Spleen (tissue), 11 donors: Measurements from ENCODE around the gene PSME2. TPM values are rescaled to one million over a fixed set of nuclear protein-coding genes. Genes with fewer than 3 reads are reported as not detected.

ENCODE experiments used
- DNase-seq: peaks from one replicate; pipeline ENCODE4 v3.0.0-alpha.2; 2020
- H3K27ac ChIP-seq, 8 donors: fragments of 200-600 bp; sonication (generic) in 7 of 8; 1 replicate in 4 of 8; 2 replicates in 4 of 8; pipeline versions ENCODE4 v1.5.0 to v1.8.0; 2016 to 2021; ENCODE audit warnings: inconsistent platforms in 4 of 8, mild to moderate bottlenecking in 4 of 8, moderate library complexity in 1 of 8
- H3K27me3 ChIP-seq, 7 donors: fragments of 200-600 bp; sonication (generic) in 6 of 7; replicated peaks in 1 of 7; 1 replicate in 4 of 7; 2 replicates in 3 of 7; pipeline versions ENCODE4 v1.5.0 to v1.8.0; 2016 to 2021; ENCODE audit warnings: inconsistent platforms in 3 of 7, mild to moderate bottlenecking in 1 of 7
- H3K36me3 ChIP-seq, 6 donors: fragments of 200-600 bp; sonication (generic) in 5 of 6; 1 replicate in 4 of 6; 2 replicates in 2 of 6; pipeline versions ENCODE4 v1.5.0 to v1.8.0; 2016 to 2021; ENCODE audit warnings: inconsistent platforms in 2 of 6
- H3K4me1 ChIP-seq, 6 donors: fragments of 200-600 bp; sonication (generic) in 5 of 6; 1 replicate in 3 of 6; 2 replicates in 3 of 6; pipeline versions ENCODE4 v1.5.0 to v1.8.0; 2016 to 2021; ENCODE audit warnings: inconsistent platforms in 3 of 6
- H3K4me3 ChIP-seq, 8 donors: fragments of 200-600 bp; sonication (generic) in 7 of 8; 1 replicate in 4 of 8; 2 replicates in 4 of 8; pipeline versions ENCODE4 v1.5.0 to v1.8.0; 2016 to 2021; ENCODE audit warnings: inconsistent platforms in 4 of 8, mild to moderate bottlenecking in 4 of 8, moderate library complexity in 2 of 8
- H3K9me3 ChIP-seq, 8 donors: fragments of 200-600 bp; sonication (generic) in 7 of 8; 1 replicate in 4 of 8; 2 replicates in 4 of 8; pipeline versions ENCODE4 v1.5.0 to v1.8.0; 2016 to 2021; ENCODE audit warnings: inconsistent platforms in 4 of 8
- POLR2A ChIP-seq, 3 donors: fragments of 450-650 bp; IDR thresholded peaks; one replicate each; pipeline ENCODE4 v1.5.1; 2017; ENCODE audit warnings: antibody characterized with exemption in 3 of 3, mild to moderate bottlenecking in 1 of 3
- POLR2AphosphoS5 ChIP-seq, 3 donors: sonication (generic); formaldehyde crosslinking; IDR thresholded peaks; one replicate each; pipeline ENCODE4 v1.5.1; 2017; ENCODE audit warnings: antibody characterized with exemption in 3 of 3
- WGBS, 5 donors: extraction: QIAGEN DNeasy Blood & Tissue Kit in 3 of 5; methylation state at CpG; one replicate each; pipeline versions ENCODE4 v1.1.5 to v1.1.7; 2013 to 2018; 5-methylcytosine and 5-hydroxymethylcytosine counted together
- intact Hi-C: fragments of 100-400 bp; cut with DNase I; formaldehyde crosslinking; loops from one replicate; pipeline ENCODE4 v1.15.0; 2023; ENCODE audit warnings: low total_unique reads
- microRNA-seq, 3 donors: library from miRNA; unstranded; fragments of <30 nt; microRNA quantifications; one replicate each; pipeline versions ENCODE4 to v1.1.0, GENCODE V29; 2019 to 2020
- polyA plus RNA-seq, 3 donors: library from polyadenylated mRNA; stranded (reverse); fragments of 200-250 nt; gene quantifications; one replicate each; pipeline ENCODE4 v1.2.1, GENCODE V29; 2013
- small RNA-seq, 4 donors: library from RNA; depleted of rRNA; stranded (forward); fragments of <200 nt; gene quantifications; one replicate each; pipeline ENCODE3, GENCODE V24; 2016
- total RNA-seq, 7 donors: library from RNA; depleted of rRNA in 3 of 7; stranded (reverse); fragments of >200 nt in 3 of 7; fragmentation: NEBNext Ultra II Directional in 4 of 7; extraction: Animal tissue kit (Norgen Biotek cat#: 25700) in 4 of 7; gene quantifications; one replicate each; pipeline versions ENCODE4 v1.1.0 to v1.2.1, GENCODE V29; 2016 to 2021
- TF ChIP-seq, protein P1 (sequence below), 11 experiments: fragments of 200-600 bp in 7 of 11; fragments of 450-650 bp in 4 of 11; sonication (generic) in 4 of 11; IDR thresholded peaks in 8 of 11; conservative IDR thresholded peaks in 3 of 11; 1 replicate in 7 of 11; 2 replicates in 4 of 11; pipeline versions ENCODE4 v1.4.0 to v1.8.0; 2016 to 2021; ENCODE audit warnings: antibody characterized with exemption in 11 of 11, inconsistent platforms in 4 of 11, mild to moderate bottlenecking in 1 of 11
- donor health status: healthy with polysubstance abuse.
- donor health status: DM: no; HTN: no; CAD: no; lungs with moderate emphysema.
- donor health status: DM: no; HTN: no; CAD: no.
- donor health status: Bipolar disorder and iron deficiency.
- donor health status: healthy.
- donor health status: DM: no; HTN: no; CAD: no.
- donor health status: DM: yes; HTN: yes; CAD: no.

The PSME2 gene
- total and polyA plus RNA-seq, 10 donors = 80.0 to 509 (median 258) TPM

DNA sequence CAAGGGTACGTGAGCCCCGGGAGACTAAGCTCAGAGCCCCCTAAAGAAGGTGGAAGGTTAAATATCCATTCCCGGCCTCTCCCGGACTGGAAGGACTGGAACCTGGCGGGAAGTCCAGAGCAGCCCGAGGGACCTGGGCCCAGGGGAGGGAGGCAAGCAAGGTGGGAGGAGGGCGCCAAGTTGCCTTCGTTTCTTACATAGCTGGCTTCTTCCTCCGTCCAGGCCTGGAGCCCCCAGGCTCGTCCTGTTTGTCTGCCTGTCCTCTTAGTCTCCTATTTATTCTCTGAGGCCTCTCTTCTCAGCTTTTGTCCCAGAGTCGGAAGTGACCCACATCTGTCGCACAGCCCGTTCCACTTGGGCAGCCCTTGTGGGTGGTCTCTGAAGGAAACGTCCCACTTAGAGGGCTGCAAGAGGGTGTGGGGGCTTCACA, 51.6 kb downstream of the PSME2 start:
- 0 to 3% (median 3%) methylated on average over 12 to 14 of the region's 14 CpGs for WGBS, 5 donors
- peak overlapping the region; percentile 63 to 91 (median 77) for H3K4me3 ChIP-seq
- no peaks in the 10 kb centered on the region for H3K9me3 ChIP-seq
- peak overlapping the region; percentile 96 to 100 (median 99) for H3K27ac ChIP-seq
- DNase-seq = peak; percentile 83
- H3K27me3 ChIP-seq = no peaks in the 10 kb centered on the region
- intact Hi-C loops = loop anchor here (5.0 kb wide), 1 partner anchor 83 kb away; no protein-coding TSS in a partner anchor
- H3K36me3 ChIP-seq = peaks cover 0 to 34% (median 23%) of the 10 kb centered on the region in 6 donors
- H3K4me1 ChIP-seq = peaks cover 10 to 52% (median 34%) of the 10 kb centered on the region in 6 donors
- TF ChIP-seq POLR2A (IDR thresholded peaks at IDR 0.05) = no peak
- TF ChIP-seq, protein P1, sequence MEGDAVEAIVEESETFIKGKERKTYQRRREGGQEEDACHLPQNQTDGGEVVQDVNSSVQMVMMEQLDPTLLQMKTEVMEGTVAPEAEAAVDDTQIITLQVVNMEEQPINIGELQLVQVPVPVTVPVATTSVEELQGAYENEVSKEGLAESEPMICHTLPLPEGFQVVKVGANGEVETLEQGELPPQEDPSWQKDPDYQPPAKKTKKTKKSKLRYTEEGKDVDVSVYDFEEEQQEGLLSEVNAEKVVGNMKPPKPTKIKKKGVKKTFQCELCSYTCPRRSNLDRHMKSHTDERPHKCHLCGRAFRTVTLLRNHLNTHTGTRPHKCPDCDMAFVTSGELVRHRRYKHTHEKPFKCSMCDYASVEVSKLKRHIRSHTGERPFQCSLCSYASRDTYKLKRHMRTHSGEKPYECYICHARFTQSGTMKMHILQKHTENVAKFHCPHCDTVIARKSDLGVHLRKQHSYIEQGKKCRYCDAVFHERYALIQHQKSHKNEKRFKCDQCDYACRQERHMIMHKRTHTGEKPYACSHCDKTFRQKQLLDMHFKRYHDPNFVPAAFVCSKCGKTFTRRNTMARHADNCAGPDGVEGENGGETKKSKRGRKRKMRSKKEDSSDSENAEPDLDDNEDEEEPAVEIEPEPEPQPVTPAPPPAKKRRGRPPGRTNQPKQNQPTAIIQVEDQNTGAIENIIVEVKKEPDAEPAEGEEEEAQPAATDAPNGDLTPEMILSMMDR (IDR thresholded peaks at IDR 0.05 in 8 of 11, conservative IDR thresholded peaks at IDR 0.05 in 3 of 11) = peak in 1 of 11 experiments; percentile 4
- no peak for TF ChIP-seq POLR2AphosphoS5 (IDR thresholded peaks at IDR 0.05)

GRCh38 chr14:24093901-24094840, 52.2 kb downstream of the PSME2 start, which contains the start of gene PCK2:
PCK2 (plus strand) TSS chr14:24094311; CDS start chr14:24094406, 95 bp downstream.
- Histone ChIP-seq H3K4me3 (peak within 1 kb of the TSS; percentile 63 to 91 (median 77)), H3K4me1 (peaks cover 10 to 52% (median 34%) of the 10 kb centered on the region in 6 donors), H3K9me3 (no peaks in the 10 kb centered on the region), H3K27ac (peak within 1 kb of the TSS; percentile 96 to 100 (median 99)), H3K36me3 (peaks cover 0 to 27% (median 16%) of the 10 kb centered on the region in 6 donors), H3K27me3 (no peaks in the 10 kb centered on the region)
- TF ChIP-seq POLR2A (IDR thresholded peaks at IDR 0.05) (peak in 1 of 3 donors; percentile 15), POLR2AphosphoS5 (IDR thresholded peaks at IDR 0.05) (peak; percentile 89 to 90 (median 89))
- TF ChIP-seq, protein P1 (IDR thresholded peaks at IDR 0.05 in 8 of 11, conservative IDR thresholded peaks at IDR 0.05 in 3 of 11) = peak in 6 of 11 experiments; percentile 1 to 46 (median 18)
- 0 to 1% (median 0%) methylated on average over 55 to 68 of the region's 68 CpGs for WGBS, 5 donors
- intact Hi-C loops = loop anchor here (5.0 kb wide), 1 partner anchor 82 kb away; no protein-coding TSS in a partner anchor
- peak; percentile 96 for DNase-seq

Small RNA genes within 50 kb of the gene (microRNA-seq; reads per million reads assigned to microRNA genes)
- 0 reads per million in 3 donors for gene MIR7703

Small RNA genes within 50 kb of the gene (small RNA-seq; reads per million reads assigned to genes)
- gene AL136295.4 = 0 reads per million in 4 donors
- gene IPO4 = 0 reads per million in 4 donors
- gene IRF9 = 0 to 0.21 (median 0) reads per million in 4 donors
- gene RNA5SP383 = 0.08 to 0.23 (median 0.14) reads per million in 4 donors

Other genes with a start within 250 kb of the PSME2 start
Only the 30 nearest of the 31 such genes appear.
- 10 to 100 TPM; 15.5 to 31.8 (median 23.2) TPM for gene DHRS4, start 192.8 kb downstream of the PSME2 start, total RNA-seq
- gene DHRS4, start 192.8 kb downstream of the PSME2 start, polyA plus RNA-seq = 10 to 100 TPM; 31.6 to 59.9 (median 38.5) TPM
- gene DHRS4L2, start 157.7 kb downstream of the PSME2 start, total RNA-seq = 10 to 100 TPM in 6 of 7 donors, 1 to 10 TPM in 1; 9.2 to 32.5 (median 19.9) TPM
- gene DHRS4L2, start 157.7 kb downstream of the PSME2 start, polyA plus RNA-seq = 10 to 100 TPM; 31.3 to 54.4 (median 42.7) TPM
- 1 to 10 TPM in 6 of 7 donors, under 1 TPM in 1; 0.44 to 3.2 (median 1.5) TPM for gene CARMIL3, start 94.6 kb downstream of the PSME2 start, total RNA-seq
- 1 to 10 TPM in 2 of 3 donors, under 1 TPM in 1; 0.39 to 1.8 (median 1.0) TPM for gene CARMIL3, start 94.6 kb downstream of the PSME2 start, polyA plus RNA-seq
- gene CPNE6, start 75.0 kb downstream of the PSME2 start, total RNA-seq = under 1 TPM in 1 of 7 donors, not detected in 6; 0.13 TPM
- gene CPNE6, start 75.0 kb downstream of the PSME2 start, polyA plus RNA-seq = under 1 TPM in 1 of 3 donors, not detected in 2; 0.03 TPM
- gene PCK2, start 52.3 kb downstream of the PSME2 start, total RNA-seq = 10 to 100 TPM; 31.4 to 52.3 (median 34.9) TPM
- gene PCK2, start 52.3 kb downstream of the PSME2 start, polyA plus RNA-seq = 10 to 100 TPM; 25.3 to 35.7 (median 27.9) TPM
- gene DCAF11, start 31.8 kb downstream of the PSME2 start, total RNA-seq = 100 to 1,000 TPM in 2 of 7 donors, 10 to 100 TPM in 5; 73.8 to 110 (median 80.9) TPM
- 10 to 100 TPM; 28.7 to 42.5 (median 32.4) TPM for gene DCAF11, start 31.8 kb downstream of the PSME2 start, polyA plus RNA-seq
- gene NRL, start 31.7 kb downstream of the PSME2 start, total RNA-seq = 1 to 10 TPM; 2.0 to 7.8 (median 4.2) TPM
- gene NRL, start 31.7 kb downstream of the PSME2 start, polyA plus RNA-seq = 1 to 10 TPM; 2.7 to 4.7 (median 3.7) TPM
- gene FITM1, start 16.0 kb downstream of the PSME2 start, total RNA-seq = 10 to 100 TPM in 2 of 7 donors, 1 to 10 TPM in 5; 3.7 to 12.9 (median 9.0) TPM
- 1 to 10 TPM; 4.6 to 9.6 (median 8.3) TPM for gene FITM1, start 16.0 kb downstream of the PSME2 start, polyA plus RNA-seq
- gene PSME1, start 10.4 kb downstream of the PSME2 start, total RNA-seq = 100 to 1,000 TPM; 157 to 303 (median 247) TPM
- 100 to 1,000 TPM; 349 to 441 (median 364) TPM for gene PSME1, start 10.4 kb downstream of the PSME2 start, polyA plus RNA-seq
- 10 to 100 TPM; 17.7 to 27.3 (median 19.9) TPM for gene EMC9, start 5.0 kb downstream of the PSME2 start, total RNA-seq
- gene EMC9, start 5.0 kb downstream of the PSME2 start, polyA plus RNA-seq = 10 to 100 TPM; 25.4 to 50.6 (median 48.5) TPM
- 100 to 1,000 TPM in 3 of 7 donors, 10 to 100 TPM in 4; 61.9 to 113 (median 96.9) TPM for gene RNF31, start 888 bp upstream of the PSME2 start, total RNA-seq
- 100 to 1,000 TPM in 2 of 3 donors, 10 to 100 TPM in 1; 56.5 to 148 (median 122) TPM for gene RNF31, start 888 bp upstream of the PSME2 start, polyA plus RNA-seq
- 100 to 1,000 TPM; 122 to 265 (median 218) TPM for gene IRF9, start 14.7 kb upstream of the PSME2 start, total RNA-seq
- gene IRF9, start 14.7 kb upstream of the PSME2 start, polyA plus RNA-seq = 100 to 1,000 TPM in 2 of 3 donors, 10 to 100 TPM in 1; 85.8 to 166 (median 118) TPM
- 10 to 100 TPM; 23.5 to 51.6 (median 38.0) TPM for gene REC8, start 25.5 kb upstream of the PSME2 start, total RNA-seq
- gene REC8, start 25.5 kb upstream of the PSME2 start, polyA plus RNA-seq = 10 to 100 TPM; 23.6 to 48.0 (median 43.1) TPM
- gene IPO4, start 42.2 kb upstream of the PSME2 start, total RNA-seq = 10 to 100 TPM; 20.0 to 49.7 (median 29.9) TPM
- gene IPO4, start 42.2 kb upstream of the PSME2 start, polyA plus RNA-seq = 10 to 100 TPM; 10.0 to 14.7 (median 10.4) TPM
- gene TM9SF1, start 48.8 kb upstream of the PSME2 start, total RNA-seq = 10 to 100 TPM; 30.4 to 53.6 (median 37.3) TPM
- 10 to 100 TPM in 1 of 3 donors, 1 to 10 TPM in 2; 4.7 to 12.7 (median 7.9) TPM for gene TM9SF1, start 48.8 kb upstream of the PSME2 start, polyA plus RNA-seq
- 1 to 10 TPM in 1 of 7 donors, under 1 TPM in 4, not detected in 2; 0.44 to 1.4 (median 0.61) TPM for gene TSSK4, start 59.1 kb upstream of the PSME2 start, total RNA-seq
- not detected for gene TSSK4, start 59.1 kb upstream of the PSME2 start, polyA plus RNA-seq
- gene CHMP4A, start 66.9 kb upstream of the PSME2 start, total RNA-seq = 10 to 100 TPM; 53.3 to 71.7 (median 61.9) TPM
- 100 to 1,000 TPM; 106 to 149 (median 132) TPM for gene CHMP4A, start 66.9 kb upstream of the PSME2 start, polyA plus RNA-seq
- gene MDP1, start 69.5 kb upstream of the PSME2 start, total RNA-seq = 10 to 100 TPM; 11.0 to 25.5 (median 17.6) TPM
- gene MDP1, start 69.5 kb upstream of the PSME2 start, polyA plus RNA-seq = 10 to 100 TPM; 30.2 to 39.6 (median 33.6) TPM
- 100 to 1,000 TPM in 6 of 7 donors, 10 to 100 TPM in 1; 98.6 to 137 (median 122) TPM for gene NEDD8, start 85.8 kb upstream of the PSME2 start, total RNA-seq
- 100 to 1,000 TPM; 164 to 237 (median 228) TPM for gene NEDD8, start 85.8 kb upstream of the PSME2 start, polyA plus RNA-seq
- 10 to 100 TPM; 57.0 to 85.6 (median 82.6) TPM for gene GMPR2, start 86.3 kb upstream of the PSME2 start, total RNA-seq
- gene GMPR2, start 86.3 kb upstream of the PSME2 start, polyA plus RNA-seq = 10 to 100 TPM; 42.2 to 57.9 (median 50.3) TPM
- gene TINF2, start 96.0 kb upstream of the PSME2 start, total RNA-seq = 100 to 1,000 TPM in 3 of 7 donors, 10 to 100 TPM in 4; 61.8 to 121 (median 99.5) TPM
- 10 to 100 TPM; 55.7 to 60.8 (median 57.4) TPM for gene TINF2, start 96.0 kb upstream of the PSME2 start, polyA plus RNA-seq
- gene TGM1, start 116.6 kb upstream of the PSME2 start, total RNA-seq = 1 to 10 TPM; 1.4 to 4.8 (median 2.8) TPM
- 1 to 10 TPM; 1.7 to 3.5 (median 2.3) TPM for gene TGM1, start 116.6 kb upstream of the PSME2 start, polyA plus RNA-seq
- gene RABGGTA, start 125.0 kb upstream of the PSME2 start, total RNA-seq = 10 to 100 TPM; 41.7 to 63.0 (median 48.6) TPM
- 10 to 100 TPM; 22.5 to 46.7 (median 41.4) TPM for gene RABGGTA, start 125.0 kb upstream of the PSME2 start, polyA plus RNA-seq
- 10 to 100 TPM; 29.9 to 56.1 (median 34.0) TPM for gene DHRS1, start 153.2 kb upstream of the PSME2 start, total RNA-seq
- gene DHRS1, start 153.2 kb upstream of the PSME2 start, polyA plus RNA-seq = 10 to 100 TPM; 22.0 to 38.2 (median 30.3) TPM
- gene NOP9, start 153.2 kb upstream of the PSME2 start, total RNA-seq = 10 to 100 TPM; 16.8 to 26.9 (median 22.9) TPM
- gene NOP9, start 153.2 kb upstream of the PSME2 start, polyA plus RNA-seq = 10 to 100 TPM in 1 of 3 donors, 1 to 10 TPM in 2; 4.5 to 12.1 (median 5.2) TPM
- 100 to 1,000 TPM in 2 of 7 donors, 10 to 100 TPM in 5; 54.0 to 145 (median 88.8) TPM for gene CIDEB, start 161.4 kb upstream of the PSME2 start, total RNA-seq
- 10 to 100 TPM; 31.0 to 33.6 (median 31.4) TPM for gene CIDEB, start 161.4 kb upstream of the PSME2 start, polyA plus RNA-seq
- 10 to 100 TPM in 6 of 7 donors, 1 to 10 TPM in 1; 9.2 to 32.3 (median 18.1) TPM for gene LTB4R2, start 163.5 kb upstream of the PSME2 start, total RNA-seq
- gene LTB4R2, start 163.5 kb upstream of the PSME2 start, polyA plus RNA-seq = 1 to 10 TPM in 2 of 3 donors, under 1 TPM in 1; 0.83 to 4.0 (median 1.3) TPM
- gene LTB4R, start 164.9 kb upstream of the PSME2 start, total RNA-seq = 10 to 100 TPM; 20.9 to 50.4 (median 35.8) TPM
- gene LTB4R, start 164.9 kb upstream of the PSME2 start, polyA plus RNA-seq = 10 to 100 TPM; 13.9 to 28.6 (median 28.6) TPM
- gene ADCY4, start 188.5 kb upstream of the PSME2 start, total RNA-seq = 100 to 1,000 TPM in 1 of 7 donors, 10 to 100 TPM in 6; 34.4 to 114 (median 68.7) TPM
- 10 to 100 TPM; 13.0 to 53.5 (median 34.0) TPM for gene ADCY4, start 188.5 kb upstream of the PSME2 start, polyA plus RNA-seq
- gene RIPK3, start 193.4 kb upstream of the PSME2 start, total RNA-seq = 10 to 100 TPM; 24.8 to 42.4 (median 32.6) TPM
- 10 to 100 TPM; 14.0 to 18.4 (median 14.7) TPM for gene RIPK3, start 193.4 kb upstream of the PSME2 start, polyA plus RNA-seq